H1 (cell line): ENCODE measurements around the gene KCTD7. TPM values are rescaled to one million over a fixed set of nuclear protein-coding genes. Genes with fewer than 3 reads are reported as not detected.
A peak's percentile ranks its signal among the peaks of the same experiment; 100 is the strongest.

Experiments used
- CTCF ChIA-PET: fragments of 300-600 bp; sonication (Branson Sonifier 250); formaldehyde crosslinking; loops from one replicate; lab custom pipeline; 2021; ENCODE audit not compliant: partially characterized antibody; lab: Charles Lee
- POLR2A ChIA-PET: fragments of 300-600 bp; sonication (Branson Sonifier 250); formaldehyde crosslinking; loops from one replicate; lab custom pipeline; 2021; ENCODE audit warnings: inconsistent platforms; ENCODE audit not compliant: partially characterized antibody; lab: Charles Lee
- DNase-seq, 2 experiments: peaks; one replicate each; pipeline versions ENCODE4 v3.0.0 to v3.0.0-alpha.2; 2010 to 2022; ENCODE audit warnings: low spot score in 2 of 2, low read depth in 1 of 2, mixed read lengths in 1 of 2
- FAIRE-seq: peaks from 2 replicates; lab custom pipeline; 2011; peaks lifted over from hg19 to GRCh38; lab: Jason Lieb, UNC
- H2AFZ ChIP-seq: 2 replicates; pipeline ENCODE4 v1.8.1; 2012; ENCODE audit warnings: low read length, inconsistent platforms
- H2AK5ac ChIP-seq: 2 replicates; pipeline ENCODE4 v1.6.1; 2013; ENCODE audit warnings: low read depth, low read length
- H2BK120ac ChIP-seq: replicated peaks from 2 replicates; pipeline ENCODE3; 2013; ENCODE audit warnings: low read depth, low read length, inconsistent platforms
- H2BK12ac ChIP-seq: 2 replicates; pipeline ENCODE4 v1.6.1; 2013; ENCODE audit warnings: low read depth, low read length
- H2BK15ac ChIP-seq: 2 replicates; pipeline ENCODE4 v1.6.1; 2013; ENCODE audit warnings: low read length
- H2BK20ac ChIP-seq: 2 replicates; pipeline ENCODE4 v1.6.1; 2013; ENCODE audit warnings: low read length
- H2BK5ac ChIP-seq: 2 replicates; pipeline ENCODE4 v1.6.1; 2013; ENCODE audit warnings: low read depth, low read length
- H3K14ac ChIP-seq: 2 replicates; pipeline ENCODE4 v1.6.1; 2013; ENCODE audit warnings: inconsistent platforms; ENCODE audit not compliant: insufficient read length
- H3K18ac ChIP-seq: 2 replicates; pipeline ENCODE4 v1.6.1; 2013; ENCODE audit warnings: low read length; ENCODE audit errors: extremely low read depth
- H3K23ac ChIP-seq: 2 replicates; pipeline ENCODE4 v1.6.1; 2013; ENCODE audit warnings: inconsistent platforms; ENCODE audit not compliant: insufficient read length
- H3K23me2 ChIP-seq: 2 replicates; pipeline ENCODE4 v1.6.1; 2013; ENCODE audit warnings: low read depth, low read length
- H3K27ac ChIP-seq: 2 replicates; pipeline ENCODE4 v1.6.1; 2011; ENCODE audit warnings: low read depth, low read length, inconsistent platforms
- H3K27me3 ChIP-seq, 4 experiments: replicated peaks in 1 of 4; 1 replicate in 1 of 4; 2 replicates in 3 of 4; pipeline versions ENCODE4 v1.6.1 to v1.8.1; 2011 to 2013; ENCODE audit warnings: low read length in 3 of 4, mild to moderate bottlenecking in 3 of 4, inconsistent platforms in 2 of 4, mixed read lengths in 2 of 4, moderate library complexity in 1 of 4; ENCODE audit not compliant: control insufficient read depth in 3 of 4, insufficient read depth in 3 of 4; ENCODE audit errors: extremely low read depth in 1 of 4
- H3K36me3 ChIP-seq, 4 experiments: 2 replicates each; pipeline versions ENCODE4 v1.6.1 to v1.8.1; 2011 to 2013; ENCODE audit warnings: mild to moderate bottlenecking in 4 of 4, low read length in 3 of 4, moderate library complexity in 2 of 4, control low read depth in 1 of 4, inconsistent platforms in 1 of 4; ENCODE audit not compliant: insufficient read depth in 4 of 4, control insufficient read depth in 2 of 4
- H3K4ac ChIP-seq: replicated peaks from 2 replicates; pipeline ENCODE3; 2013; ENCODE audit warnings: low read length, low read depth, mixed read lengths, inconsistent platforms; ENCODE audit not compliant: insufficient read length
- H3K4me1 ChIP-seq, 4 experiments: replicated peaks in 1 of 4; 1 replicate in 1 of 4; 2 replicates in 3 of 4; pipeline versions ENCODE4 v1.6.1 to v1.8.1; 2011 to 2013; ENCODE audit warnings: low read length in 3 of 4, inconsistent platforms in 2 of 4, mixed read lengths in 1 of 4; ENCODE audit not compliant: insufficient read depth in 4 of 4, control insufficient read depth in 3 of 4
- H3K4me2 ChIP-seq, 2 experiments: 2 replicates each; pipeline versions ENCODE4 v1.6.1 to v1.8.1; 2011 to 2013; ENCODE audit warnings: low read depth in 2 of 2, low read length in 2 of 2, control low read depth in 1 of 2, inconsistent platforms in 1 of 2, mild to moderate bottlenecking in 1 of 2; ENCODE audit not compliant: insufficient read depth in 1 of 2
- H3K4me3 ChIP-seq, 4 experiments: fragments of 200-600, 300-600 bp in 1 of 4; sonication (generic), shearing (Covaris generic), sonication (Bioruptor Twin) in 1 of 4; 2 replicates each; pipeline versions ENCODE4 v1.5.1 to v1.8.1; 2011 to 2016; ENCODE audit warnings: low read length in 4 of 4, low read depth in 3 of 4, control low read depth in 2 of 4, inconsistent platforms in 2 of 4, mild to moderate bottlenecking in 2 of 4, mixed read lengths in 1 of 4, moderate library complexity in 1 of 4; ENCODE audit not compliant: insufficient read depth in 2 of 4; ENCODE audit errors: extremely low read depth in 1 of 4
- H3K56ac ChIP-seq: replicated peaks from 2 replicates; pipeline ENCODE3; 2013; ENCODE audit warnings: low read depth, mild to moderate bottlenecking, mixed read lengths, low read length, inconsistent platforms; ENCODE audit not compliant: insufficient read length
- H3K79me1 ChIP-seq: 2 replicates; pipeline ENCODE4 v1.6.1; 2013; ENCODE audit warnings: low read depth, low read length, control low read depth
- H3K79me2 ChIP-seq, 2 experiments: 2 replicates each; pipeline versions ENCODE4 v1.6.1 to v1.8.1; 2012 to 2013; ENCODE audit warnings: low read length in 2 of 2, mild to moderate bottlenecking in 2 of 2, inconsistent platforms in 1 of 2; ENCODE audit not compliant: insufficient read depth in 2 of 2, control insufficient read depth in 1 of 2
- H3K9ac ChIP-seq, 4 experiments: replicated peaks in 1 of 4; 1 replicate in 1 of 4; 2 replicates in 3 of 4; pipeline versions ENCODE4 v1.6.1 to v1.8.1; 2011 to 2013; ENCODE audit warnings: low read depth in 3 of 4, low read length in 3 of 4, control low read depth in 2 of 4, mild to moderate bottlenecking in 2 of 4, moderate library complexity in 2 of 4, inconsistent platforms in 1 of 4; ENCODE audit errors: extremely low read depth in 1 of 4
- H3K9me3 ChIP-seq, 2 experiments: 2 replicates each; pipeline versions ENCODE4 v1.6.1 to v1.8.1; 2012 to 2013; ENCODE audit warnings: mild to moderate bottlenecking in 2 of 2, moderate library complexity in 2 of 2, control low read depth in 1 of 2, inconsistent platforms in 1 of 2, low read depth in 1 of 2, low read length in 1 of 2, mixed read lengths in 1 of 2; ENCODE audit not compliant: insufficient read depth in 2 of 2
- H4K20me1 ChIP-seq, 2 experiments: replicated peaks in 1 of 2; 2 replicates each; pipeline versions ENCODE3 to v1.8.1; 2011 to 2013; ENCODE audit warnings: inconsistent platforms in 2 of 2, low read length in 2 of 2, mild to moderate bottlenecking in 1 of 2; ENCODE audit not compliant: insufficient read depth in 2 of 2, control insufficient read depth in 1 of 2
- H4K5ac ChIP-seq: 2 replicates; pipeline ENCODE4 v1.6.1; 2013; ENCODE audit warnings: low read length, low read depth, mixed read lengths, inconsistent platforms; ENCODE audit not compliant: insufficient read length
- H4K8ac ChIP-seq: 2 replicates; pipeline ENCODE4 v1.8.0; 2013; ENCODE audit warnings: mild to moderate bottlenecking, moderate library complexity, low read length, inconsistent platforms; ENCODE audit not compliant: insufficient read depth; ENCODE audit errors: extremely low read depth
- H4K91ac ChIP-seq: replicated peaks from 2 replicates; pipeline ENCODE3; 2013; ENCODE audit warnings: low read length, mixed read lengths, inconsistent platforms; ENCODE audit not compliant: insufficient read length
- ASH2L ChIP-seq: fragments of 200-600, 300-600 bp; sonication (generic); IDR thresholded peaks from one replicate; pipeline ENCODE4 v1.7.1; 2017; ENCODE audit warnings: low read length
- BCL11A ChIP-seq, 2 experiments: IDR thresholded peaks; one replicate each; pipeline ENCODE4 v1.6.1; 2011; ENCODE audit warnings: low read depth in 2 of 2, low read length in 2 of 2, mild to moderate bottlenecking in 2 of 2
- EP300 ChIP-seq, 2 experiments: IDR thresholded peaks; 1 replicate in 1 of 2; 2 replicates in 1 of 2; pipeline ENCODE4 v1.6.1; 2011 to 2012; ENCODE audit warnings: low read depth in 2 of 2, low read length in 2 of 2, mild to moderate bottlenecking in 2 of 2, borderline replicate concordance in 1 of 2, inconsistent platforms in 1 of 2, moderate library complexity in 1 of 2
- NRF1 ChIP-seq: IDR thresholded peaks from 2 replicates; pipeline ENCODE4 v1.6.1; 2011; ENCODE audit warnings: mild to moderate bottlenecking, low read depth, low read length, improper control_type of control experiment
- RXRA ChIP-seq: IDR thresholded peaks from 2 replicates; pipeline ENCODE4 v1.6.1; 2011; ENCODE audit warnings: low read depth, mild to moderate bottlenecking, low read length, moderate library complexity; ENCODE audit not compliant: insufficient read depth
- WGBS, 2 experiments: shearing (Covaris generic) in 1 of 2; methylation state at CpG; one replicate each; pipeline versions ENCODE4 v1.1.6 to v1.1.7; 2013 to 2015; ENCODE audit warnings: low lambda C conversion rate in 2 of 2, mixed read lengths in 2 of 2, inconsistent platforms in 1 of 2, low coverage in 1 of 2, missing lambda C conversion rate in 1 of 2; ENCODE audit not compliant: insufficient replicate concordance in 2 of 2, insufficient coverage in 1 of 2, insufficient read length in 1 of 2; ENCODE audit errors: extremely low coverage in 1 of 2, missing lambda C conversion rate in 1 of 2; 5-methylcytosine and 5-hydroxymethylcytosine counted together
- long read RNA-seq, 2 experiments: library from RNA in 1 of 2; library from capped mRNA in 1 of 2; stranded (forward); transcript quantifications; one replicate each; pipeline ENCODE4 v2.0.0, GENCODE V29; 2021; ENCODE audit warnings: inconsistent platforms in 1 of 2
- polyA minus RNA-seq, 3 experiments: library from RNA; depleted of rRNA, polyadenylated mRNA; stranded (reverse); fragments of >200 nt; gene quantifications; 1 replicate in 2 of 3; 2 replicates in 1 of 3; pipeline ENCODE4 v1.2.3, GENCODE V29; 2011
- polyA plus RNA-seq, 7 experiments: library from polyadenylated mRNA; depleted of rRNA in 3 of 7; stranded (reverse) in 5 of 7; unstranded in 2 of 7; fragments of >200 nt in 5 of 7; fragments of 200-250 nt in 2 of 7; gene quantifications; 1 replicate in 5 of 7; 2 replicates in 1 of 7; 4 replicates in 1 of 7; pipeline versions ENCODE4 v1.2.1 to v1.2.3, GENCODE V29; 2011 to 2013; ENCODE audit warnings: missing spikeins in 2 of 7, mixed read lengths in 2 of 7
- total RNA-seq: library from RNA; stranded (reverse); fragmentation: NEBNext Ultra II Directional; extraction: Animal tissue kit (Norgen Biotek cat#: 25700); gene quantifications from 2 replicates; pipeline ENCODE4 v1.2.1, GENCODE V29; 2021
- TF ChIP-seq, protein P1 (sequence below): IDR thresholded peaks from 2 replicates; pipeline ENCODE4 v1.6.1; 2012; ENCODE audit warnings: inconsistent platforms

The KCTD7 gene
- total RNA-seq: 7.7 and 8.6 TPM in 2 replicates
- polyA plus RNA-seq (2011; rRNA removed): 11.9 and 20.9 TPM in 2 replicates
- 15.6 TPM for polyA plus RNA-seq (2011; cell fraction: cytosol; rRNA removed)
- 27.3 TPM for polyA plus RNA-seq (2011; cell fraction: nucleus; rRNA removed)
- 5.4 to 7.5 TPM (median 6.9 TPM) in 4 replicates for polyA plus RNA-seq (2012, experiment 1 of 2)
- 4.1 TPM for polyA plus RNA-seq (2012, experiment 2 of 2)
- polyA plus RNA-seq (2013, experiment 1 of 2): 6.6 TPM
- polyA plus RNA-seq (2013, experiment 2 of 2): 6.0 TPM
- polyA minus RNA-seq (2011; rRNA and poly(A)+ RNA removed): 12.0 and 16.0 TPM in 2 replicates
- 7.9 TPM for polyA minus RNA-seq (2011; cell fraction: cytosol; rRNA and poly(A)+ RNA removed)
- 9.1 TPM for polyA minus RNA-seq (2011; cell fraction: nucleus; rRNA and poly(A)+ RNA removed)
- long read RNA-seq, experiment 1, full-length matches to known transcripts: 1 of 1 reads
- long read RNA-seq, experiment 1, partial matches to known transcripts: 0 of 1 reads
- long read RNA-seq, experiment 1, other reads (novel, unspliced or antisense): 0 of 1 reads
- long read RNA-seq, experiment 2, full-length matches to known transcripts: 2 of 2 reads
- long read RNA-seq, experiment 2, partial matches to known transcripts: 0 of 2 reads
- long read RNA-seq, experiment 2, other reads (novel, unspliced or antisense): 0 of 2 reads

DNA sequence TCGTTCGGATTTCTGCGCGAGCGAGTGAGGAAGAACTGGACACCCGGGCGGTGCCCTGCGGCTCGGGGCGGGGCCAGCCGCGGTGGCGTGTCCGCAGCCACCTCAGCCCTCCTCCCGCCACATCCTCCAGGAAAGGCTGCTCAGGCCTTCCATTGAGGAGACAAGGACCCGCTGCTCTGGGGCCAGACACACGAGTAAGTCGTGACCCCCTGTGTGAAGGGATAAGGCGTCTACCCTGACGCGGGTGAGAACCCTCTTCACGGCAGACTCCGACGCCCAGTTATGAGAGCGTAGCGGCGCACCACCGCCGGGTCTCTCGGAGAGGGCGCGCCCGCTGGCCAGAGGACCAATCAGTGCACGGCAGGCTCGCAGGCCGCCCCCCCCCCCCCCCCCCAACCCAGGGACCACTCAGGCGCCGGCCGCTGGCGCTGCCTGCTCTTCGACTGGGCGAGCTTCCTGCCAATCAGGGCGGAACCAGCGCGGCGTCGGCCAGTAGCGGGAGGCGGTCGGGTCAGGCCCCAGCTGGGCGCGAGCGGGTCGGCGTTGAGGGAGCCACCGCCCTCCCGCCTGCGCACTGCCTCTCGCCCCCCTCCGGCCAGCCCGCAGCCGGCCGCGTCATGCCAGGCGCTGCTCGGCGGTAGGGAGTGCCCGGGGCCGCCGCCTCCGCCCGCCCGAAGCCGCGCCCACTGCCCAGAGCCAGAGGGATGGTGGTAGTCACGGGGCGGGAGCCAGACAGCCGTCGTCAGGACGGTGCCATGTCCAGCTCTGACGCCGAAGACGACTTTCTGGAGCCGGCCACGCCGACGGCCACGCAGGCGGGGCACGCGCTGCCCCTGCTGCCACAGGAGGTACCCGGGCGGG is at the start of gene KCTD7:
KCTD7 (plus strand) TSS at position 521 of the 861 bp plus-strand sequence; CDS start at position 705, 184 bp downstream.
- Histone ChIP-seq H2BK5ac (peak within 1 kb of the TSS; percentile 89), H3K4ac (peak within 1 kb of the TSS; percentile 96), H3K23ac (no peak within 1 kb of the TSS), H3K4me2 (peak within 1 kb of the TSS; percentile 69 to 92), H3K56ac (peak within 1 kb of the TSS; percentile 97), H3K4me3 (peak within 1 kb of the TSS; percentile 76 to 97 (median 90)), H2BK20ac (no peak within 1 kb of the TSS), H4K8ac (peak within 1 kb of the TSS; percentile 90; the same call in 1 of the 2 replicates), H2BK15ac (peak within 1 kb of the TSS; percentile 18; the same call in 1 of the 2 replicates), H4K5ac (peak within 1 kb of the TSS; percentile 98), H2BK120ac (peak within 1 kb of the TSS; percentile 43), H3K27ac (peak within 1 kb of the TSS; percentile 81), H2AFZ (peak within 1 kb of the TSS; percentile 92), H3K36me3 (no peaks in the 10 kb centered on the region; a peak in 1 of 8 replicates), H2AK5ac (0 out of 2 replicates have a peak within 1 kb of the TSS, but pooled peaks have one; percentile 15), H3K27me3 (no peaks in the 10 kb centered on the region), H3K14ac (no peak within 1 kb of the TSS), H3K9me3 (no peaks in the 10 kb centered on the region), H3K79me1 (peaks cover 6% of the 10 kb centered on the region; the same call in 1 of the 2 replicates), H4K20me1 (peaks cover 0 to 3% of the 10 kb centered on the region in 2 experiments), H3K18ac (peak within 1 kb of the TSS; percentile 98), H2BK12ac (0 out of 2 replicates have a peak within 1 kb of the TSS, but pooled peaks have one; percentile 53), H4K91ac (peak within 1 kb of the TSS; percentile 98), H3K4me1 (no peaks in the 10 kb centered on the region), H3K9ac (peak within 1 kb of the TSS; percentile 71 to 83 (median 79)), H3K79me2 (peaks cover 0 to 9% of the 10 kb centered on the region in 2 experiments; a peak in 1 of 4 replicates), H3K23me2 (peaks cover 7% of the 10 kb centered on the region; the same call in 1 of the 2 replicates)
- ChIA-PET POLR2A (interaction anchor here (0.9 to 2.5 kb wide), 6 partner anchors 10 to 89 kb away, joined by 3 to 25 read pairs (median 4); no protein-coding TSS in a partner anchor), CTCF (no interaction called here)
- DNase-seq (peak; percentile 91 to 94), FAIRE-seq (no peak)
- 1% methylated on average over 65 of the region's 93 CpGs; no CpG with 5 or more reads in 1 of the 2 experiments for WGBS, 2 experiments
- TF ChIP-seq BCL11A (IDR thresholded peaks at IDR 0.05; ENCODE audit: low read depth in 2 of 2, low read length in 2 of 2): no peak
- TF ChIP-seq, protein P1, sequence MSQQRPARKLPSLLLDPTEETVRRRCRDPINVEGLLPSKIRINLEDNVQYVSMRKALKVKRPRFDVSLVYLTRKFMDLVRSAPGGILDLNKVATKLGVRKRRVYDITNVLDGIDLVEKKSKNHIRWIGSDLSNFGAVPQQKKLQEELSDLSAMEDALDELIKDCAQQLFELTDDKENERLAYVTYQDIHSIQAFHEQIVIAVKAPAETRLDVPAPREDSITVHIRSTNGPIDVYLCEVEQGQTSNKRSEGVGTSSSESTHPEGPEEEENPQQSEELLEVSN: peak; percentile 11; the same call in 1 of the 2 replicates
- TF ChIP-seq RXRA: no peak
- peak; percentile 81 for TF ChIP-seq ASH2L
- peak; percentile 11; the same call in 1 of the 2 replicates for TF ChIP-seq NRF1
- TF ChIP-seq EP300 (IDR thresholded peaks at IDR 0.05; ENCODE audit: borderline replicate concordance in 1 of 2, low read depth in 2 of 2, low read length in 2 of 2): no peak
